ENCODE measurements around the gene GRIP1. TPM values are rescaled to one million over a fixed set of nuclear protein-coding genes. Genes with fewer than 3 reads are reported as not detected.

GRIP1 gene
- total and polyA plus RNA-seq, 2 experiments from 2014 or later: 5.1 to 13.7 TPM

- no peak for TF ChIP-seq ZNF462 (CRISPR knock-in tag; IDR thresholded peaks at IDR 0.05)
- no peak for TF ChIP-seq REST (IDR thresholded peaks at IDR 0.05; ENCODE audit: unreplicated experiment)
These were observed 381.0 kb downstream of the GRIP1 start (continued) for GRCh38 chr12:66297923-66298322.

Small RNAs within 50 kb of the gene (small RNA-seq; reads per million reads assigned to genes)
- gene OSBPL9P5 (ENCODE audit: low replicate concordance): not detected
